H1 (cell line): ENCODE measurements around the gene AHR.
"Not testable (repeated sequence)": the region's sequence is repeated elsewhere in the genome, so short reads cannot be mapped to it uniquely, and the experiment has no call there.

Experiments used
- ASH2L ChIP-seq: fragments of 200-600, 300-600 bp; sonication (generic); IDR thresholded peaks from one replicate; pipeline ENCODE4 v1.7.1; 2017; ENCODE audit warnings: low read length
- ATF3 ChIP-seq: IDR thresholded peaks from 2 replicates; pipeline ENCODE4 v1.6.1; 2011; ENCODE audit warnings: low read depth, mild to moderate bottlenecking, low read length; ENCODE audit not compliant: insufficient read depth
- CHD1 ChIP-seq: IDR thresholded peaks from 2 replicates; pipeline ENCODE4 v1.6.1; 2012; ENCODE audit warnings: low read depth, low read length, improper control_type of control experiment
- EP300 ChIP-seq, 2 experiments: IDR thresholded peaks; 1 replicate in 1 of 2; 2 replicates in 1 of 2; pipeline ENCODE4 v1.6.1; 2011 to 2012; ENCODE audit warnings: low read depth in 2 of 2, low read length in 2 of 2, mild to moderate bottlenecking in 2 of 2, borderline replicate concordance in 1 of 2, inconsistent platforms in 1 of 2, moderate library complexity in 1 of 2
- EZH2 ChIP-seq: fragments of 200-600 bp; sonication (generic); IDR thresholded peaks from 2 replicates; pipeline ENCODE4 v1.7.1; 2012; ENCODE audit warnings: low read depth, mild to moderate bottlenecking, moderate library complexity, low read length, inconsistent platforms; ENCODE audit not compliant: severe bottlenecking
- POLR2AphosphoS5 ChIP-seq: IDR thresholded peaks from 2 replicates; pipeline ENCODE4 v1.6.1; 2011; ENCODE audit warnings: low read depth, low read length
- RAD21 ChIP-seq, 2 experiments: IDR thresholded peaks in 1 of 2; conservative IDR thresholded peaks in 1 of 2; 2 replicates each; pipeline ENCODE4 v1.6.1; 2011; ENCODE audit warnings: low read depth in 2 of 2, low read length in 2 of 2, improper control_type of control experiment in 1 of 2, inconsistent platforms in 1 of 2, mild to moderate bottlenecking in 1 of 2, moderate library complexity in 1 of 2
- RNF2 ChIP-seq: fragments of 200-900, 300-1000 bp; sonication (generic); IDR thresholded peaks from 2 replicates; pipeline ENCODE4 v1.7.1; 2016; ENCODE audit warnings: borderline replicate concordance, low read depth, mild to moderate bottlenecking, antibody characterized with exemption, low read length; ENCODE audit not compliant: poor library complexity, severe bottlenecking; ENCODE audit errors: missing control alignments
- SIN3A ChIP-seq, 2 experiments: IDR thresholded peaks in 1 of 2; conservative IDR thresholded peaks in 1 of 2; 2 replicates each; pipeline ENCODE4 v1.6.1; 2011 to 2012; ENCODE audit warnings: low read length in 2 of 2, improper control_type of control experiment in 1 of 2, low read depth in 1 of 2, mild to moderate bottlenecking in 1 of 2
- TCF12 ChIP-seq: IDR thresholded peaks from 2 replicates; pipeline ENCODE4 v1.6.1; 2011; ENCODE audit warnings: low read depth, mild to moderate bottlenecking, low read length
- TF ChIP-seq, protein P1 (sequence below), 3 experiments: IDR thresholded peaks; 1 replicate in 2 of 3; 2 replicates in 1 of 3; pipeline versions ENCODE4 v1.5.1 to v1.6.1; 2011; ENCODE audit warnings: low read length in 3 of 3, mild to moderate bottlenecking in 3 of 3, inconsistent platforms in 2 of 3, low read depth in 1 of 3, moderate library complexity in 1 of 3; ENCODE audit not compliant: insufficient read depth in 1 of 3; ENCODE audit errors: control extremely low read depth in 1 of 3
- TF ChIP-seq, protein P2 (sequence below): IDR thresholded peaks from 2 replicates; pipeline ENCODE4 v1.6.1; 2012; ENCODE audit warnings: inconsistent platforms

- TF ChIP-seq, protein P1, sequence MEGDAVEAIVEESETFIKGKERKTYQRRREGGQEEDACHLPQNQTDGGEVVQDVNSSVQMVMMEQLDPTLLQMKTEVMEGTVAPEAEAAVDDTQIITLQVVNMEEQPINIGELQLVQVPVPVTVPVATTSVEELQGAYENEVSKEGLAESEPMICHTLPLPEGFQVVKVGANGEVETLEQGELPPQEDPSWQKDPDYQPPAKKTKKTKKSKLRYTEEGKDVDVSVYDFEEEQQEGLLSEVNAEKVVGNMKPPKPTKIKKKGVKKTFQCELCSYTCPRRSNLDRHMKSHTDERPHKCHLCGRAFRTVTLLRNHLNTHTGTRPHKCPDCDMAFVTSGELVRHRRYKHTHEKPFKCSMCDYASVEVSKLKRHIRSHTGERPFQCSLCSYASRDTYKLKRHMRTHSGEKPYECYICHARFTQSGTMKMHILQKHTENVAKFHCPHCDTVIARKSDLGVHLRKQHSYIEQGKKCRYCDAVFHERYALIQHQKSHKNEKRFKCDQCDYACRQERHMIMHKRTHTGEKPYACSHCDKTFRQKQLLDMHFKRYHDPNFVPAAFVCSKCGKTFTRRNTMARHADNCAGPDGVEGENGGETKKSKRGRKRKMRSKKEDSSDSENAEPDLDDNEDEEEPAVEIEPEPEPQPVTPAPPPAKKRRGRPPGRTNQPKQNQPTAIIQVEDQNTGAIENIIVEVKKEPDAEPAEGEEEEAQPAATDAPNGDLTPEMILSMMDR (IDR thresholded peaks at IDR 0.05; ENCODE audit: control extremely low read depth in 1 of 3, insufficient read depth in 1 of 3, low read depth in 1 of 3, low read length in 3 of 3) = not testable (repeated sequence)
- not testable (repeated sequence) for TF ChIP-seq TCF12; RAD21 (IDR thresholded peaks at IDR 0.05 in 1 of 2, conservative IDR thresholded peaks at IDR 0.05 in 1 of 2; ENCODE audit: low read depth in 2 of 2, low read length in 2 of 2); EZH2; EP300 (IDR thresholded peaks at IDR 0.05; ENCODE audit: borderline replicate concordance in 1 of 2, low read depth in 2 of 2, low read length in 2 of 2); POLR2AphosphoS5; RNF2; ASH2L; SIN3A (conservative IDR thresholded peaks at IDR 0.05 in 1 of 2, IDR thresholded peaks at IDR 0.05 in 1 of 2; ENCODE audit: low read depth in 1 of 2, low read length in 2 of 2); ATF3; CHD1
- TF ChIP-seq, protein P2, sequence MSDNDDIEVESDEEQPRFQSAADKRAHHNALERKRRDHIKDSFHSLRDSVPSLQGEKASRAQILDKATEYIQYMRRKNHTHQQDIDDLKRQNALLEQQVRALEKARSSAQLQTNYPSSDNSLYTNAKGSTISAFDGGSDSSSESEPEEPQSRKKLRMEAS = not testable (repeated sequence)
Measured at GRCh38 chr7:17394563-17394962, 96.1 kb downstream of the AHR start.
